ENCODE results near the gene MRRF.

- TF ChIP-seq, protein P1, sequence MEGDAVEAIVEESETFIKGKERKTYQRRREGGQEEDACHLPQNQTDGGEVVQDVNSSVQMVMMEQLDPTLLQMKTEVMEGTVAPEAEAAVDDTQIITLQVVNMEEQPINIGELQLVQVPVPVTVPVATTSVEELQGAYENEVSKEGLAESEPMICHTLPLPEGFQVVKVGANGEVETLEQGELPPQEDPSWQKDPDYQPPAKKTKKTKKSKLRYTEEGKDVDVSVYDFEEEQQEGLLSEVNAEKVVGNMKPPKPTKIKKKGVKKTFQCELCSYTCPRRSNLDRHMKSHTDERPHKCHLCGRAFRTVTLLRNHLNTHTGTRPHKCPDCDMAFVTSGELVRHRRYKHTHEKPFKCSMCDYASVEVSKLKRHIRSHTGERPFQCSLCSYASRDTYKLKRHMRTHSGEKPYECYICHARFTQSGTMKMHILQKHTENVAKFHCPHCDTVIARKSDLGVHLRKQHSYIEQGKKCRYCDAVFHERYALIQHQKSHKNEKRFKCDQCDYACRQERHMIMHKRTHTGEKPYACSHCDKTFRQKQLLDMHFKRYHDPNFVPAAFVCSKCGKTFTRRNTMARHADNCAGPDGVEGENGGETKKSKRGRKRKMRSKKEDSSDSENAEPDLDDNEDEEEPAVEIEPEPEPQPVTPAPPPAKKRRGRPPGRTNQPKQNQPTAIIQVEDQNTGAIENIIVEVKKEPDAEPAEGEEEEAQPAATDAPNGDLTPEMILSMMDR (conservative IDR thresholded peaks at IDR 0.05 in 1 of 2, IDR thresholded peaks at IDR 0.05 in 1 of 2; ENCODE audit: low read depth in 1 of 2, low read length in 2 of 2), result no peak
- no peak for TF ChIP-seq EZH2 (IDR thresholded peaks at IDR 0.05; ENCODE audit: low read length, missing control alignments)
These were observed 96.2 kb downstream of the MRRF start for GRCh38 chr9:122360891-122361290.

Measured in fibroblast of lung (primary cell).